H1 (cell line): ENCODE data around the gene IDI1. TPM values are rescaled to one million over a fixed set of nuclear protein-coding genes. Genes with fewer than 3 reads are reported as not detected.
"Not testable (repeated sequence)": the region's sequence is repeated elsewhere in the genome, so short reads cannot be mapped to it uniquely, and the experiment has no call there.

Experiments used
- CTCF ChIA-PET: fragments of 300-600 bp; sonication (Branson Sonifier 250); formaldehyde crosslinking; loops from one replicate; lab custom pipeline; 2021; ENCODE audit not compliant: partially characterized antibody; lab: Charles Lee
- POLR2A ChIA-PET: fragments of 300-600 bp; sonication (Branson Sonifier 250); formaldehyde crosslinking; loops from one replicate; lab custom pipeline; 2021; ENCODE audit warnings: inconsistent platforms; ENCODE audit not compliant: partially characterized antibody; lab: Charles Lee
- DNase-seq, 2 experiments: peaks; one replicate each; pipeline versions ENCODE4 v3.0.0 to v3.0.0-alpha.2; 2010 to 2022; ENCODE audit warnings: low spot score in 2 of 2, low read depth in 1 of 2, mixed read lengths in 1 of 2
- FAIRE-seq: peaks from 2 replicates; lab custom pipeline; 2011; peaks lifted over from hg19 to GRCh38; lab: Jason Lieb, UNC
- H2AFZ ChIP-seq: 2 replicates; pipeline ENCODE4 v1.8.1; 2012; ENCODE audit warnings: low read length, inconsistent platforms
- H2AK5ac ChIP-seq: 2 replicates; pipeline ENCODE4 v1.6.1; 2013; ENCODE audit warnings: low read depth, low read length
- H2BK120ac ChIP-seq: replicated peaks from 2 replicates; pipeline ENCODE3; 2013; ENCODE audit warnings: low read depth, low read length, inconsistent platforms
- H2BK12ac ChIP-seq: 2 replicates; pipeline ENCODE4 v1.6.1; 2013; ENCODE audit warnings: low read depth, low read length
- H2BK15ac ChIP-seq: 2 replicates; pipeline ENCODE4 v1.6.1; 2013; ENCODE audit warnings: low read length
- H2BK20ac ChIP-seq: 2 replicates; pipeline ENCODE4 v1.6.1; 2013; ENCODE audit warnings: low read length
- H2BK5ac ChIP-seq: 2 replicates; pipeline ENCODE4 v1.6.1; 2013; ENCODE audit warnings: low read depth, low read length
- H3K14ac ChIP-seq: 2 replicates; pipeline ENCODE4 v1.6.1; 2013; ENCODE audit warnings: inconsistent platforms; ENCODE audit not compliant: insufficient read length
- H3K18ac ChIP-seq: 2 replicates; pipeline ENCODE4 v1.6.1; 2013; ENCODE audit warnings: low read length; ENCODE audit errors: extremely low read depth
- H3K23ac ChIP-seq: 2 replicates; pipeline ENCODE4 v1.6.1; 2013; ENCODE audit warnings: inconsistent platforms; ENCODE audit not compliant: insufficient read length
- H3K23me2 ChIP-seq: 2 replicates; pipeline ENCODE4 v1.6.1; 2013; ENCODE audit warnings: low read depth, low read length
- H3K27ac ChIP-seq: 2 replicates; pipeline ENCODE4 v1.6.1; 2011; ENCODE audit warnings: low read depth, low read length, inconsistent platforms
- H3K27me3 ChIP-seq, 4 experiments: replicated peaks in 1 of 4; 1 replicate in 1 of 4; 2 replicates in 3 of 4; pipeline versions ENCODE4 v1.6.1 to v1.8.1; 2011 to 2013; ENCODE audit warnings: low read length in 3 of 4, mild to moderate bottlenecking in 3 of 4, inconsistent platforms in 2 of 4, mixed read lengths in 2 of 4, moderate library complexity in 1 of 4; ENCODE audit not compliant: control insufficient read depth in 3 of 4, insufficient read depth in 3 of 4; ENCODE audit errors: extremely low read depth in 1 of 4
- H3K36me3 ChIP-seq, 4 experiments: 2 replicates each; pipeline versions ENCODE4 v1.6.1 to v1.8.1; 2011 to 2013; ENCODE audit warnings: mild to moderate bottlenecking in 4 of 4, low read length in 3 of 4, moderate library complexity in 2 of 4, control low read depth in 1 of 4, inconsistent platforms in 1 of 4; ENCODE audit not compliant: insufficient read depth in 4 of 4, control insufficient read depth in 2 of 4
- H3K4ac ChIP-seq: replicated peaks from 2 replicates; pipeline ENCODE3; 2013; ENCODE audit warnings: low read length, low read depth, mixed read lengths, inconsistent platforms; ENCODE audit not compliant: insufficient read length
- H3K4me1 ChIP-seq, 4 experiments: replicated peaks in 1 of 4; 1 replicate in 1 of 4; 2 replicates in 3 of 4; pipeline versions ENCODE4 v1.6.1 to v1.8.1; 2011 to 2013; ENCODE audit warnings: low read length in 3 of 4, inconsistent platforms in 2 of 4, mixed read lengths in 1 of 4; ENCODE audit not compliant: insufficient read depth in 4 of 4, control insufficient read depth in 3 of 4
- H3K4me2 ChIP-seq, 2 experiments: 2 replicates each; pipeline versions ENCODE4 v1.6.1 to v1.8.1; 2011 to 2013; ENCODE audit warnings: low read depth in 2 of 2, low read length in 2 of 2, control low read depth in 1 of 2, inconsistent platforms in 1 of 2, mild to moderate bottlenecking in 1 of 2; ENCODE audit not compliant: insufficient read depth in 1 of 2
- H3K4me3 ChIP-seq, 4 experiments: fragments of 200-600, 300-600 bp in 1 of 4; sonication (generic), shearing (Covaris generic), sonication (Bioruptor Twin) in 1 of 4; 2 replicates each; pipeline versions ENCODE4 v1.5.1 to v1.8.1; 2011 to 2016; ENCODE audit warnings: low read length in 4 of 4, low read depth in 3 of 4, control low read depth in 2 of 4, inconsistent platforms in 2 of 4, mild to moderate bottlenecking in 2 of 4, mixed read lengths in 1 of 4, moderate library complexity in 1 of 4; ENCODE audit not compliant: insufficient read depth in 2 of 4; ENCODE audit errors: extremely low read depth in 1 of 4
- H3K56ac ChIP-seq: replicated peaks from 2 replicates; pipeline ENCODE3; 2013; ENCODE audit warnings: low read depth, mild to moderate bottlenecking, mixed read lengths, low read length, inconsistent platforms; ENCODE audit not compliant: insufficient read length
- H3K79me1 ChIP-seq: 2 replicates; pipeline ENCODE4 v1.6.1; 2013; ENCODE audit warnings: low read depth, low read length, control low read depth
- H3K79me2 ChIP-seq, 2 experiments: 2 replicates each; pipeline versions ENCODE4 v1.6.1 to v1.8.1; 2012 to 2013; ENCODE audit warnings: low read length in 2 of 2, mild to moderate bottlenecking in 2 of 2, inconsistent platforms in 1 of 2; ENCODE audit not compliant: insufficient read depth in 2 of 2, control insufficient read depth in 1 of 2
- H3K9ac ChIP-seq, 4 experiments: replicated peaks in 1 of 4; 1 replicate in 1 of 4; 2 replicates in 3 of 4; pipeline versions ENCODE4 v1.6.1 to v1.8.1; 2011 to 2013; ENCODE audit warnings: low read depth in 3 of 4, low read length in 3 of 4, control low read depth in 2 of 4, mild to moderate bottlenecking in 2 of 4, moderate library complexity in 2 of 4, inconsistent platforms in 1 of 4; ENCODE audit errors: extremely low read depth in 1 of 4
- H3K9me3 ChIP-seq, 2 experiments: 2 replicates each; pipeline versions ENCODE4 v1.6.1 to v1.8.1; 2012 to 2013; ENCODE audit warnings: mild to moderate bottlenecking in 2 of 2, moderate library complexity in 2 of 2, control low read depth in 1 of 2, inconsistent platforms in 1 of 2, low read depth in 1 of 2, low read length in 1 of 2, mixed read lengths in 1 of 2; ENCODE audit not compliant: insufficient read depth in 2 of 2
- H4K20me1 ChIP-seq, 2 experiments: replicated peaks in 1 of 2; 2 replicates each; pipeline versions ENCODE3 to v1.8.1; 2011 to 2013; ENCODE audit warnings: inconsistent platforms in 2 of 2, low read length in 2 of 2, mild to moderate bottlenecking in 1 of 2; ENCODE audit not compliant: insufficient read depth in 2 of 2, control insufficient read depth in 1 of 2
- H4K5ac ChIP-seq: 2 replicates; pipeline ENCODE4 v1.6.1; 2013; ENCODE audit warnings: low read length, low read depth, mixed read lengths, inconsistent platforms; ENCODE audit not compliant: insufficient read length
- H4K8ac ChIP-seq: 2 replicates; pipeline ENCODE4 v1.8.0; 2013; ENCODE audit warnings: mild to moderate bottlenecking, moderate library complexity, low read length, inconsistent platforms; ENCODE audit not compliant: insufficient read depth; ENCODE audit errors: extremely low read depth
- H4K91ac ChIP-seq: replicated peaks from 2 replicates; pipeline ENCODE3; 2013; ENCODE audit warnings: low read length, mixed read lengths, inconsistent platforms; ENCODE audit not compliant: insufficient read length
- WGBS, 2 experiments: shearing (Covaris generic) in 1 of 2; methylation state at CpG; one replicate each; pipeline versions ENCODE4 v1.1.6 to v1.1.7; 2013 to 2015; ENCODE audit warnings: low lambda C conversion rate in 2 of 2, mixed read lengths in 2 of 2, inconsistent platforms in 1 of 2, low coverage in 1 of 2, missing lambda C conversion rate in 1 of 2; ENCODE audit not compliant: insufficient replicate concordance in 2 of 2, insufficient coverage in 1 of 2, insufficient read length in 1 of 2; ENCODE audit errors: extremely low coverage in 1 of 2, missing lambda C conversion rate in 1 of 2; 5-methylcytosine and 5-hydroxymethylcytosine counted together
- polyA plus RNA-seq, 7 experiments: library from polyadenylated mRNA; depleted of rRNA in 3 of 7; stranded (reverse) in 5 of 7; unstranded in 2 of 7; fragments of >200 nt in 5 of 7; fragments of 200-250 nt in 2 of 7; gene quantifications; 1 replicate in 5 of 7; 2 replicates in 1 of 7; 4 replicates in 1 of 7; pipeline versions ENCODE4 v1.2.1 to v1.2.3, GENCODE V29; 2011 to 2013; ENCODE audit warnings: missing spikeins in 2 of 7, mixed read lengths in 2 of 7
- total RNA-seq: library from RNA; stranded (reverse); fragmentation: NEBNext Ultra II Directional; extraction: Animal tissue kit (Norgen Biotek cat#: 25700); gene quantifications from 2 replicates; pipeline ENCODE4 v1.2.1, GENCODE V29; 2021

Gene IDI1
- total and polyA plus RNA-seq, 2 of the 8 experiments (the other 6 are each of a cell fraction or from before 2014, with no cell fraction given) = 35.3 to 56.6 TPM

GRCh38 chr10:1066734-1067133 is 17.8 kb upstream of the IDI1 start:
- H3K9me3 ChIP-seq, H2BK20ac ChIP-seq, H4K20me1 ChIP-seq, H2BK5ac ChIP-seq, H4K8ac ChIP-seq, H3K18ac ChIP-seq, H3K9ac ChIP-seq, CTCF ChIA-PET, H3K79me1 ChIP-seq, H2BK120ac ChIP-seq, H2BK15ac ChIP-seq, H3K27ac ChIP-seq, H3K27me3 ChIP-seq, H3K36me3 ChIP-seq, DNase-seq, H3K4me2 ChIP-seq, H2AFZ ChIP-seq, H2BK12ac ChIP-seq, H3K79me2 ChIP-seq, H3K23me2 ChIP-seq, H2AK5ac ChIP-seq, H4K5ac ChIP-seq, H3K23ac ChIP-seq, FAIRE-seq, H3K4me3 ChIP-seq, H3K4me1 ChIP-seq, H3K4ac ChIP-seq, H3K14ac ChIP-seq, H3K56ac ChIP-seq, H4K91ac ChIP-seq: not testable (repeated sequence)
- WGBS, 2 experiments = 82% methylated on average over 8 of the region's 8 CpGs; no CpG with 5 or more reads in 1 of the 2 experiments
- POLR2A ChIA-PET = interaction anchor here (1.2 kb wide), 1 partner anchor 9 kb away, joined by 5 read pairs; no protein-coding TSS in a partner anchor
